Limb (tissue), 2 donors: ENCODE data around the gene PADI1.

ENCODE experiments used
- DNase-seq, 2 donors: peaks; one replicate each; pipeline ENCODE4 v3.0.0-alpha.2; 2016; ENCODE audit errors: extremely low spot score in 2 of 2

Gene PADI1

DNA sequence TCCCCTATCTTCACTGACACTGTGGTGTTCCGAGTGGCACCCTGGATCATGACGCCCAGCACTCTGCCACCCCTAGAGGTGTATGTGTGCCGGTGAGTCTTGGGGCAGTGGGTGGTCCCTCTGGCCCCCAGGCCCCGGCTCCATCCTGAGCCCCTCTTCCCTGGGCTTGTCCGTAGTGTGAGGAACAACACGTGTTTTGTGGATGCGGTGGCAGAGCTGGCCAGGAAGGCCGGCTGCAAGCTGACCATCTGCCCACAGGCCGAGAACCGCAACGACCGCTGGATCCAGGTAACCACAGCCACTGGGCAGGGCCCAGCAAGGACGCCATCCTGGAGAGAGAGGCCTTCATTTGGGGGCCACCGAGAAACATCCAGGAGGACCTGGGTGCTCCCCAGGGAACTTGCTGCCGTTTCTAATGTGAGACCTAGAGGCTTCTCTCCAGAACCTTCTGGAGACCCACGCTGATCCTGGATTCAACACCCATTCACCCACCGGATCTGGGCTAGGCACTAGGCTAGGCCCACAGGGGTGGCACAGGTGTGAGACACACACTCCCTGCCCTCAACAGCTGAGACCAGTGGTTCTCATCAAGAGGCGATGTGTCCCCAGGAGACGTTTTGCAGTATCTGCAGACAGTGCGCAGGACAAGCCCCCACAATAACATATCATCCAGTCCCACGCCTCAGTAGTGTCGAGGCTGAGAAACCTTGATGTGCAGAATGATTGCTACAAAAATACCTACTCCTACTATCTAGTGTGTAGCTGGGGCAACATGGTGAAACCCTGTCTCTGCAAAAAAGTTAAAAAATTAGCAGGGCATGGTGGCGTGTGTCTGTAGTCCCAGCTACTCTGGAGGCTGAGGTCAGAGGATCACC, 66.2 kb downstream of the PADI1 start:
- DNase-seq: no peak

DNA sequence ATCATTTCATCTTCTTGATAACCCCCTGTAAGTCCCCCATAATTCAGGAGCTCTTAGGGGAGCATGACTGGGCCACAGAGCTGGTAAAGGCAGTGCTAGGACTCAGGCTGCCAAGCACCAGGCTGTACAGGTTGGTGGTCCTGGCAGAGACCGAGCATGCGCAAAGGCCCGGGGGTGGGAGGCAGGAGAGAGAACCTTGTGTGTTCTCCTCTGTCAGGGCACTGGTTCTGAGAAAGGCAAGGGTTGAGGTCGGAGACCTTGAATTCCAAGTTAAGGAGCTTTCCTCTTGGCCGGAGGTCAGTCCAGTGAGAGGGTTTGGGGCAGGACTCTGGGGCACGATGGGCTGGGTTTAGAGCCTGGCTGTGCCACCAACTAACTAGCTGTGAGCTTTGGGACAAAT, 67.1 kb downstream of the PADI1 start:
- no peak for DNase-seq

DNA sequence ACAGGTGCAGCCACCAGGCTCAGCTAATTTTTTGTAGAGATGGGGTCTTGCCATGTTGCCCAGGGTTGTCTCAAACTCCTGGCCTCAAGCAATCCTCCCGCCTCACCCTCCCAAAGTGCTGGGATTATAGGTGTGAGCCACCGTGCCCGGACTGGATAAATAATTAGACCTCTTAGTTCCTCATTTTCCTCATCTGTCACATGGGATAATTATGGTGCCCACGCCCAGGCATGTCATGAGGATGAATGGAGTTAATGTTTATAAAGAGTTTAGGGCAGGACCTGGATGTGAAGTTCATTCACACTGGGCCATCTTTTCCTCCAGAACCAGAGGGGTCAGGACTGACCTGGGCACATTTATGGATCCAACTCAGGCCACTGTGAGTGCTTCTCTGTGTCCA, 67.7 kb downstream of the PADI1 start:
- no peak for DNase-seq

DNA sequence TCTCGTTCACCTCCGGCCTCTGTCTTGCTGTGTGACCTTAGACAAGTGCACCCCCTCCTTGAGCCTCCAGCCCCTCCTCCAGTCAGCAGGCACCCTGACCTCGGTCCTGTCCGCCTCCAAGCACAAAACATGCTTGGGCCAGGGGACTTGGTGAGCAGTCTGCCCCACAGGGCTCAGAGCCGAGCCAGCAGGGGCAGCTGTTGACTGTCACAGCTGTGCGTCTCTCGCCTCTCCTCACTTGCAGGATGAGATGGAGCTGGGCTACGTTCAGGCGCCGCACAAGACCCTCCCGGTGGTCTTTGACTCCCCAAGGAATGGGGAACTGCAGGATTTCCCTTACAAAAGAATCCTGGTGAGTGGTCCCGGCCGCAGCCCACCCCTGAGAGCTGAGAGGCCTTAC, 68.2 kb downstream of the PADI1 start:
- DNase-seq: no peak

DNA sequence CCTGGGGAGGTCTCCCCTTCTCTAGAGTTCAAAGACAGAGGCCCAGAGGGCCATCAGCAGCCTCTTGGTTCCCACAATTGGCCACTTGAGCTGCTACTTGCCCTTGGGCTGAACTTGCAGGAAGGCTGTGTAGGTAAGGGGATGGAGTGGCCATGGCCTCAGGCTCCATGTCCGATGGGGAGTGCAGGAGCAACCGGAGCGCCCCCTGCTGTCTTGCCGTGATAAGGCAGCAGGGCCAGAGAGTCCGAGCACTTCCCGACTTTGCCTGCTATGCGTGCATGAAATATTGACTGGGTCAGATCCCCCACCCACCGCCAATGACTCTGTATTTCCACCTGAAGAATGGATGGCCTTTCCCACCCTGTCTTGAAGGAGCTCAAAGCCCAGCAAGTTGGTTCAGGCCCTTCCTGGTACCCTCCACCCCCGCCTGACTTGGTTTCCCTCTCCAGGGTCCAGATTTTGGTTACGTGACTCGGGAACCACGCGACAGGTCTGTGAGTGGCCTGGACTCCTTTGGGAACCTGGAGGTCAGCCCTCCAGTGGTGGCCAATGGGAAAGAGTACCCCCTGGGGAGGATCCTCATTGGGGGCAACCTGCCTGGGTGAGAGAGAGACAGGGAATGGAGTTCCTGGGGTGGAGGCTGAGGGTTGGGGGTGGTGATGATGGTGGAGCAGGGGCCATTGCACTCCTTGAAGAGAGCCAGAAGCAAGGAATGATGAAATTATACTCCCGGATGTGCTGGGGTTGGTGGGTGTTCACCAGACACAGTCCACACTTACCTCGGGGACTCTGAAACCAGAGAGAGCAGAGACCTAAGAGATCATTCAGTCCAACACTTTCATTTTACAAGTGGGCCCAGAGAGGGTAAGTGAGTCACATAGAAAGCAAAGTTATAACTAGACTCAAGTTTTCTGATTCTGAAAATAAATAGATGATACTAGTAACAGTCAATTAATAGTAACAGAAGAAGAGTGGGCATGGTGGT, 69.5 kb downstream of the PADI1 start:
- DNase-seq: no peak

DNA sequence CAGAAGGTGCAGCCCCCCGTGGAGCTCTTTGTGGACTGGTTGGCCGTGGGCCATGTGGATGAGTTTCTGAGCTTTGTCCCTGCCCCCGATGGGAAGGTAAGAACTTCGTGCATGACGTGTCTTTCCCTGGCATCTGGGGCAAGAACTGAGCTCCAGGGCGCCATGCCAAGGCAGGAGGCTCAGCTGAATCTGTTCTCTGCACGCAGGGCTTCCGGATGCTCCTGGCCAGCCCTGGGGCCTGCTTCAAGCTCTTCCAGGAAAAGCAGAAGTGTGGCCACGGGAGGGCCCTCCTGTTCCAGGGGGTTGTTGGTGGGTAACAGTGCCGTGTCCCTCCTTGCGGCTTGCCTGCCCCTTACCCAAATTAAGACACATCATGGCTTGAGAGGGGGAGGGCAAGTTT, 71.6 kb downstream of the PADI1 start:
- peak in 1 of 2 donors; percentile 26 for DNase-seq

DNA sequence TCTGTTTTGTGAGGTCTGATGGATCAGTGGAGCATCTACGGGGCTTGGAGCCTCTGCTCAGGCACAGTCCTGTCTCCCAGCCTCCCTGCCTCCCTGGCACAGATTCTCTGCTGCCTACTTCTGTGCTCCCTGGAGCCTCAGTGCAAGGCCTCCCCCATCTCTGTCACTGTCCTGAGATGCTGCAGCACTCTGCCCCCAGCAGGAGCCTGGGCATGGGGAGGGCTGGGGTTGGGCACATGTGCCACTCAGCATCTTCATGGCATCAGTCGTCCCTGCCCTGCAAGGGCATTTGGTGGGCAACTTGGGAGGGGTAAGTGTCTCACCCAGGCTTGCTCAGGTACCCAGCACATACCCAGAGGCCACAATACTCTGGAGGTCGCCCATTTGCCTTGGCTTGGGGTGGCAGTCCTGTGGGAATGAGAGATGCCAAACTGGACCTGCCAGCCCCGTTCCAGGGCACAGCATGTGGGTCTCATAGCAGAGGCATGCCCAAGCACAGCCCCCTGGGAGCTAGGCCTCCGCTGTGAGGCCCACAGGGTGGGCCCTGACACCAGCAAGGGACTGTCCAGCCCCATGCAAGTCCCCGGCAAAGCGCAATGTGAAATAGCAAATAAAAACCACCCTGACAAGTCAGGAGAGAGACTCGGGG, 72.7 kb downstream of the PADI1 start:
- peak in 1 of 2 donors; percentile 17 for DNase-seq

DNA sequence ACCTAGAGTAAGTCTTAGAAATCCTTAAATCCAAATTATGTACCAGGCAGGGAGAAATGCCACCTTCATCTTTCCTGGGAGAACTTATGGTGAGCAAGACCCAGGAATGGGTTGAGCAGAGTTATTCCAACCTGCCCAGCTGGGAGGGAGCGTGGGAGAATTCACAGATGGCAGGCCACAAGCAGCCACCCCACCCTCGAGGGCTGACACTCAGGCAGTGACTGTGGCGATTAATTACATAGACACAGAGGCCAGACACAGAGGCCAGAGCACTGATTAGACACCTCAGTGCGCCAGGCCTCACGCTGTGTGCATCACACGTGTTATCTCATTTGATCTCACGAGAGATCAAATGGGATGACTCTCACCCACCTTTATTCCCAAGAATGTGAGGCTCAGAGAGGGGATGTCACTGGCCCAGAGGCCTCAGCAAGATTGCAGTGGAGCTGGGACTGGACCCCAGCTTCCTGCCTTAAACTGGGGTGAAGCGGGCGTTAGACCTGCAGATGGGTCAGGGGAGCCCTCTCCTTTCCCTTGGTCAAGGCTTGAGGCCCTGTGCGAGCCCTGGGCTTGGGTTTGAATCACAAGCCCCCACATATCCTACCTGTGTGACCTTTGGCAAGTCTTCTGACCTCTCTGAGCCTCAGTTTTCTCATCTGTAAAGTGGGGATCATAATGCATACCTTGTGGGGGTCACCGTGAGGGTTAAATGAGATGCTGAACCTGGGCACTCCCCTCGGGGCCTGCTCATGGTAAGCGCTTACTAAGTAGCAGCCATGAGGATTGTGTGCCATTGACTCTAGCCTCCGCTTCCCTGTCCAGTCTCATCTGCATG, 74.3 kb downstream of the PADI1 start:
- peak in 1 of 2 donors; percentile 17 for DNase-seq

DNA sequence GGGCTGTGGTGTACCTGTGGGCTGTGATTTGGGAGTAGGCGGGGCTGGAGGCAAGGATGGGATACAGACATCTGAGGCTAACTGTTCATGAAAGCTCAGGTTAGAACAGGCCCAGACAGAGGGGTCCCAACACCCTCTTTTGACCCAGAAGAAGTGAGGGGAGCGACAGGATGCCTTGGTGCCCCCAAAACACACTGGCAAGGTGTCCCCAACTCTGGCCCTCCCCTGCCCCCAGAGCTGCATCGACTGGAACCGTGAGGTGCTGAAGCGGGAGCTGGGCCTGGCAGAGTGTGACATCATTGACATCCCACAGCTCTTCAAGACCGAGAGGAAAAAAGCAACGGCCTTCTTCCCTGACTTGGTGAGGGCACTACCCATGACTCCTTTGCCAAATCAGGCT, 75.5 kb downstream of the PADI1 start:
- peak in 1 of 2 donors; percentile 6 for DNase-seq

DNA sequence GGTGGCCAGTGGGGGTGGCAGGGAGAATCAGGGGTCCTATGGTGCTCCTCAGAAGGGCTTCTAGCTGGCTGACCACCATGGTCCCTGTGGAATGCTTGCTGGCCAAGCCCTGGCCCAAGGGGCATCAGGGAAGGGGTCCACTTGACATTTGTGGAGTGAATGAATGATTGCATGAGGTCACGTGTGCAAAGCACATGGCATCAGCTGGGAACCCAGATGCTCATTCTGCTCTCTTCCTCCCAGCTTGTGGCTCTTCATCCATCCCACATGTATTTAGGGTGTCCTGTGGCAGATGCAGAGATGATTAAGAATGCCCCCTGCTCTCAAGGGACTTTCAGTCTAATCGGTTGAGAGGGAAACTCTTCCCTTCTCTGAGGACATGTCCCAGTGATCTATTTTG, 76.0 kb downstream of the PADI1 start:
- DNase-seq: peak in 1 of 2 donors; percentile 4

DNA sequence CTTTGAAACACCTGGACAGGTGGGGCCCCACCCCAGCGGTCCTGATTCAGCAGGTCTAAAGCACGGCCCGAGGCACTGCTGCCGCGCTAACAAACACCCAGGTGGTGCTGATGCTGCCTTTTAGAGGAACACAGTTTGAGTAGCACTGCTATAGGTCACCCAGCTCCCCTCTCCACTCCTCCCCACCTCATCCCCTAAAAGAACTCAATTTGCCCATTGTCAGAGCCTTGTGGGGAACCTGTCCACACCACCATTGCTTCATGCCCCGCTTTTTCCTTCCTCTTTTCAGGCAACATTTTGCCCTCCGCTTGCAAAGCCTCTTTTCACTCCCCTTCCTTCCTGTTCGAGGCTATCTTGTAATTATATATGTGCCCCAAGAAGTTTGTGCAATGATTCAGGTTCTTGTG, 76.8 kb downstream of the PADI1 start:
- peak in 1 of 2 donors; percentile 4 for DNase-seq

DNA sequence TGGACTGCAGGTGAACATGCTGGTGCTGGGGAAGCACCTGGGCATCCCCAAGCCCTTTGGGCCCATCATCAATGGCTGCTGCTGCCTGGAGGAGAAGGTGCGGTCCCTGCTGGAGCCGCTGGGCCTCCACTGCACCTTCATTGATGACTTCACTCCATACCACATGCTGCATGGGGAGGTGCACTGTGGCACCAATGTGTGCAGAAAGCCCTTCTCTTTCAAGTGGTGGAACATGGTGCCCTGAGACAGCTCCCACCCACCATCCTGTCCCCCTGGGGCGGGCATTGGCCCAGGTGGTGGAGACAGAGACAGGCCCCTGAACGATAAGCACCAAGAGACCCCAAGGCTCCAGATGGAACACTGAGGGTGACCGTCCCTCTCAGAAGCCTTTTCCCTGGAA, 77.9 kb downstream of the PADI1 start:
- DNase-seq: peak in 1 of 2 donors; percentile 8

DNA sequence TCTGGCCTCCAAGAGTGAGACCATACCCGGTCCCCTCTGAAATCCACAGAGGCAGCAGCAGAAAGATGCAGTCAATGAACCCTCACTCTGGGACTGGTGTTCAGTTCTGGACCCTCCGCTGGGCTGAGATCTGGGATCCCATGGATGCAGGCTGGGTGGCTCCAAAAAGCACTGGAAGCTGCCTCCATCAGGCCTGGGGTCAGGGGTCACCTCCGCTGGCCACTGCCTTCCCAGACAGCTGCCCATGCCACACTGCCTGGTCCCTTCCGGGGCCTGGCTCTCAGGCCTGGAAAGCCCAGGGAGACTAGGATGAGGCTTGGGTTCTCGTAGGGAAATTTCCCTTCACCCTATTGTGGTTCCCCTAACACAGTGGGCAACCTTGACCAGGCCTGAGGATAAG, 81.7 kb downstream of the PADI1 start:
- DNase-seq: no peak

DNA sequence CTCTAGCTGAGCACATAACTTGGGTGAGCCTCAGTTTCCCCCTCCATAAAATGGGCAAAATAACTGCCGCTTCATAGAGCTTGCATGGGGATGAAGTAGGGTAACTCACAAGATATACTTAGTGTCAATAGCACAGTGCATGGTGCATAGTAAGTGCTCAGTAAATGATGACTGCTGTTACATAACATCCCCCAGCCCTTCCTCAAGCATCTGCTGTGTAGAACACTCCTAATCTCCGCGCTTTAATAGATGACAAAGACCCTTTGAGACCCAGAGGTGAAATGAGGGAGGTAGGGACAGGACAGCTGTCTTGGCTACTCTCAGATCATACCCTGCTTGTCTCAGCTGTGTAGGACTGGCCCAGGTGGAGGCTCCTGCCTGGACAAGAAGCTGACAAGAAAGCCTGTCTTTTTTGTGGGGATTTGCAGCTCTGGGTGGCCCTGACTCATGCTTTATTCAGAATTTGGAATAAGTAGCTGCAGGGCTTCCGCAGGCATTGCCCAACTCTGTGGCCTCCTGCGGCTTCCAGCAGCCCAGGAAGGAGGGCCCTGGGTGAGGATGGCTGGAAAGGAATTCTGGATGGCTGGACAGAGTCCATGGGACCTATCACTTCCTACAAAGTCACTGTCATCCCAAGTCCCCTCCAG, 82.3 kb downstream of the PADI1 start:
- DNase-seq: no peak

DNA sequence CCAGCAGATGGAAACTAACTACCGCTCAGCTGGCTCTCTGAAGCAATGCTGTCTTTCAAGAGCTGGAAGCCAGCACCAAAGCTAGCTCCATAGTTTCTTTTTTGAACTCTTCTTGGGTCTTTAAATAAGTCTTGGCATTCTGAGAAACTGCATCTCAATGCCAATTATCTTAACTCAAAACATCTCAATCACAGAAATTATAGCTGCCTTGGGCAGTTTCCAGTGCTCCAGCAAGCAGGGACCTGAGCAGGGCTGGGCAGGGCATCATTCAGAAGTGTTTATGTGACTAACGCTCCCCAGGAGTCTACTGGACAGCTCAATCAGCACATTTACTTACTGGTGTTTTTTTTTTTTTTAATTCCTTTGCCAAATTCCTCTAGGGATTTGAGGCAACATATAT, 84.8 kb downstream of the PADI1 start:
- peak in 1 of 2 donors; percentile 8 for DNase-seq

DNA sequence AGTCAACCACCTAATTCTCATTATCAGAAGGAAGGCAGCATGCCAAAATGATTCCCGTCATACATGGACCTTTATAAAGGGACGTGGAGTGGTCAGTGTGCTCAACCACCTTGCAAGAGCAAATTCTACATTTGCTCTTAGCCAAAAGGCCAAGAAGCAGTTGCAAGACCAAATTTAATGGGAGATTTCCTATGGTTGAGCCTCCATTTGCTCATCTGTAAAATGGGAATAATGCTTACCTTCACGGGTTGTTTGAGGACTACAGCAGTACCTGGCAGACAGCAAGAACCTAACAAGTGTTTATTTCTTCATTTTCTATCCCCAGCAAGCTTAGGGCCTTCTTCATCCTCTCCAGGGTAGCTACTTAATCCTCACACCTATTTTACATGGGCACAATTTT, 85.6 kb downstream of the PADI1 start:
- DNase-seq: no peak

DNA sequence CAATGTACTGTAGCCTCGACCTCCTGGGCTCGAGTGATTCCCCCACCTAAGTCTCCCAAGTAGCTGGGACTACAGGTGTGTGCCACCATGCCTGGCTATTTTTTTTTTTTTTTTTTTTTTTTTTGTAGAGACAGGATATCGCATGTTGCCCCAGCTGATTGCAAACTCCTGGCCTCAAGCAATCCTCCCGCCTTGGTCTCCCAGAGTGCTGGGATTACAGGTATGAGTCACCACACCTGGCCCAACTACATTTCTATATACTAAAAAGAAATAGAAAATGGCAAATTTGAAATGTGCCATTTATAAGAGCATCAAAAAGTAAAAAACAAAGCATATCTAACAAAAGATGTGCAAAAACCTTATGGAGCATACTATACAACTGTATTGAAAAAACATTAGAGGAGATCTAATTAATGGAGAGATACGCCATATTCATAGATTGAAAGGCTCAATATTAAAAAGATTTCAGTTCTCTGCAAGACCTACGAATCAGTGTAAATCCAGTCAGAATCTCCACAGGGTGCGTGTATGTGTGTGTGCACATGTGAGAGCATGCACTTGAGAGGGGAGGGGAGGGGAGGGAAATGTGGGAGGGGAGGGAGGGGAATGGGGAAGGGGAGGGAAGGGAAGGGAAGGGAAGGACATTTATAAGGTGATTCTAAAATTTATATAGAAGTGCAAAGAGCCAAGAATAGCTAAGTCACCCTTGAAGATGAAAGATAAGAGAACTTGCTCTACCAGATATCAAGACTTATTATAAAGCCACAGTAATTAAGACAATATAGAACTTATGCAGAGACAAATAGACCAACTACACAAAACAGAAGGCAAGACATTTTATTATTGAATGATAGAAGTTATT, 87.6 kb downstream of the PADI1 start:
- no peak for DNase-seq

DNA sequence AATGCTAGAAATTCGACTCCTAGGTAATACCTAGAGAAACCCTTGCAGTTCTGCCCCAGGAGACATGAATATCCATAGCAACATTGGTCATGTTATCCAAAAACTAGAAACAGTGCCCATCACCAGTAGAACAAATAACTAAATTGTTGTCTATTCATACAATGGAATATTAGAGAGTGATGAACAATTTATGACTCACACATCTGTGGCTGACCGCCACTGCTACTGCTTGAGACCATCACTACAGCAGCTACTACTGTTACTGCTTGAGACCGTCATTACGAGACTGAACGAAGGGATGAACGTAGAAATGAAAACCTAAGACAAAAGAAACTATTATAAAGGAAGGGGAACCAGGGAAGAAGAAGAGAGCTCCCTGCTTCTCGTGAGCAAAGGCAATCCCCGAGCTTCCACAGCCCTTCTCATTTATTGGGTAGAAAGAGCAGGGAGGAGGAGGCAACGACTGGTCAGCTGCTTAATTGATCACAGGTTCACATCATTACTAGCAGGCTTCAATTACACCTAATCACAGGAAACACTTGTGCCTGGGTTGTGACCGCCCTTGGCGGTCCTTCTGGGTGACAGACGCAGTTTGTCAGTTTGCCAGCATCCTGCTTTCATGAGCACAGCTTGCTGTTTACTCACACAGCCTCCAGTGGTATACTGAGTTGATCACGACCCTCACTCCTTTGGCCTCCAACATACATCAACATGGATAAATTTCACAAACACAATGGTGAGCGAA, 88.9 kb downstream of the PADI1 start:
- no peak for DNase-seq

DNA sequence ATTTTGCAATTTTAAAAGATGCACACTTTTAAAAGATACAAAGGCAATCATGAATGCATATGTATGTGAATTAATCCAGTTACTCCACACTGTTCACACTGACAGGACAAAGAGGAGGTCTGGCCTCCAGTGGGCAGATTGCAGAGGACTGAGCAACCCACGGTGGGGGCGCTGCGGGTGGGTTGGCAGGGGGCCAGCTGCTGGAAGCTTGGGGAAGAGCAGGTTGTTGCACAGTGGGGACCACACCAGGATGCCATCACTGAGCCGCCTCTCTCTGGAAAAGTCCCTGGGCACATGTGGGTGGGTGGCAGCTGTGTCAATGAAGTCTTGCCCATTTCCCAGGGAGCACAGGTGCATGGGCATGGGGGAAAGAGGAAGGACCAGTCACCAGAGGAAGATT, 90.4 kb downstream of the PADI1 start:
- no peak for DNase-seq
